SJSA1 (cell line): ENCODE measurements around the gene SPTBN2. TPM values are rescaled to one million over a fixed set of nuclear protein-coding genes. Genes with fewer than 3 reads are reported as not detected.

Source experiments
- DNase-seq, 2 experiments: peaks; one replicate each; pipeline ENCODE4 v3.0.0-alpha.2; 2015 to 2020; ENCODE audit warnings: low spot score in 2 of 2, low read depth in 1 of 2
- H3K27ac ChIP-seq: fragments of 250-450 bp; sonication (Bioruptor Pico); 2 replicates; pipeline ENCODE4 v1.5.1; 2020; ENCODE audit warnings: mild to moderate bottlenecking, moderate library complexity
- H3K27me3 ChIP-seq: fragments of 250-450 bp; sonication (Bioruptor Pico); replicated peaks from 2 replicates; pipeline ENCODE4 v1.5.1; 2020; ENCODE audit warnings: mild to moderate bottlenecking, moderate library complexity
- H3K36me3 ChIP-seq: fragments of 250-450 bp; sonication (Bioruptor Pico); 2 replicates; pipeline ENCODE4 v1.5.1; 2020; ENCODE audit warnings: mild to moderate bottlenecking
- H3K4me1 ChIP-seq: fragments of 250-450 bp; sonication (Bioruptor Pico); replicated peaks from 2 replicates; pipeline ENCODE4 v1.6.1; 2021; ENCODE audit warnings: mild to moderate bottlenecking
- H3K4me3 ChIP-seq: fragments of 250-450 bp; sonication (Bioruptor Pico); 2 replicates; pipeline ENCODE4 v1.5.1; 2020; ENCODE audit warnings: mild to moderate bottlenecking
- H3K9me3 ChIP-seq: fragments of 250-450 bp; sonication (Bioruptor Pico); replicated peaks from 2 replicates; pipeline ENCODE4 v1.5.1; 2020; ENCODE audit warnings: mild to moderate bottlenecking
- total RNA-seq: library from RNA; depleted of rRNA; stranded (reverse); fragments of >200 nt; shearing (Covaris generic); gene quantifications from 2 replicates; pipeline ENCODE4 v1.2.3, GENCODE V29; 2014

Gene SPTBN2
- total RNA-seq, 1 experiment from 2014 or later: 0.29 TPM

DNA sequence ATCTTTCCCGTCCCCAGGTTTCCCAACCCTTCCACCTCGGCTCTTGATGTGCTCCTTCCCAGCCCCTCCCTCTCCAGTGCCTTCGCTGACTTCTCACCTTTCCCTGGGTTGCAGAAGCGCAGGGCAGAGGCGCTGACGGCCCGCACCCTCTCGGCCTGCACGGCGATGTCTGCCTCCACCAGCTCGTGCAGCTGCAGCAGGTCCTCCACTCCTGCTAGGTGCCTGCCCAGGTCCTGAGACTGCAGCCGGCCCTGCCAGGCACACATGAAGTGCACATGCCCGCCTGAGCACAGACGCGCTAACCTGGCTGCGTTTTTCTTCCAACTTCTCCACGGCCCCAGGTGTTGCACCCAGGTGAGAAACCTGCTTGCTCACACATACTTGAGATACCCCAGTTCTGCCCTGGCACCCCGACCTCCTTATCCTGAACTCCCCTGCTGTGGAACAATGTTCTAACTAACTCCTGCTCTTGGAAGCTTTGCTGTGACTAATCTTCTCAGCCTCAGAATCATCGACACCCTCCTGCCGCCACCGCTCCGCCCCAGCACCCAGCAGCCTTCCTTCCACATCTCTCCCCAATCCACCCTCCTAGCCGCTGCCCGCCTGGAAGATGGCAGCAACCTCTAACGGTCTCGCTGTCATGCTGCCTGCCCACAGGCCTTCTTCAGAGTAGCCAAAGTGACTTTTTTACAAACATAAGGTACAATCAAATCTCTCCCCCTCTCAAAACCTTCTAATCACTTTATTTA lies 23.3 kb downstream of the SPTBN2 start:
- no peak overlapping the region for H3K27ac ChIP-seq
- no peaks in the 10 kb centered on the region for H3K4me1 ChIP-seq
- DNase-seq: no peak
- no peaks in the 10 kb centered on the region for H3K27me3 ChIP-seq
- no peak overlapping the region for H3K4me3 ChIP-seq
- H3K9me3 ChIP-seq: no peaks in the 10 kb centered on the region
- no peaks in the 10 kb centered on the region for H3K36me3 ChIP-seq

DNA sequence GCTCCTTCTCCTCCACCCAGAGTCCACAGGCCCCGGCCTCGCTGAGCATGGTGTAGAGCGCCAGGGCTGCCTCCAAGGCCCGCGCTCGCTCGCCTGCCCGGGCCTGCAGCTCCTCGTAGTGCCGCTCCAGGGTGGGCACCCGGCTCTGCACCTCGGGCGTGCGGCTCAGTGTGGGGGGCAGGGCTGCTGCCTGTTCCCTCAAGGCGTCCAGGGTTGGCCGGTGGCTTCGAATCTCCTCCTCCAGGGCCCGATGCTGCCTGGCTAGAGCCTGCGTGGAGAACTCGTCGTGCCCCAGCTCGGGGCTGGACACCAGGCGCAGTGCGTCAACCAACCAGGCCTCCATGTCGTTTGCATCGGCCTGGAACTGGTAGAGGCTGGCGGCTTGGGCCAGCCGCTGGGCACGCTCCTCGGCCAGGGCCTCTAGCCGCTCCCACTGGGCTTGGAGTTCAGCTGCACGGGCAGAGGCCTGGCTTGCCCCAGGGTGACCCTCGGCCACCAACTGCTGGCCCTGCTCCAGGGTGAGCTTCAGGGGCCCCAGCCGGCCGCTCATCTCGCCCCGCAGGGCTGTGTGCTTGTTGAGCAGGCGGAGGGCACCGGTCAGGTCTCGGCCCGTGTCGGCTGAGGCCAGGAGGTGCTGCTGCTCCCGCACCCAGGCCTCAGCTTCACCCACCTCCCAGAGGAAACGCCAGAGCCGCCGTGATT lies 24.2 kb downstream of the SPTBN2 start:
- no peaks in the 10 kb centered on the region for H3K36me3 ChIP-seq
- no peaks in the 10 kb centered on the region for H3K27me3 ChIP-seq
- H3K27ac ChIP-seq: no peak overlapping the region
- no peaks in the 10 kb centered on the region for H3K9me3 ChIP-seq
- no peak overlapping the region for H3K4me3 ChIP-seq
- H3K4me1 ChIP-seq: no peaks in the 10 kb centered on the region
- no peak for DNase-seq

- no peak for DNase-seq
- Histone ChIP-seq H3K36me3 (no peaks in the 10 kb centered on the region), H3K27me3 (no peaks in the 10 kb centered on the region), H3K27ac (no peak overlapping the region), H3K4me3 (no peak overlapping the region), H3K4me1 (no peaks in the 10 kb centered on the region), H3K9me3 (no peaks in the 10 kb centered on the region)
Measured at GRCh38 chr11:66701432-66702240, 27.4 kb downstream of the SPTBN2 start.

- Histone ChIP-seq H3K36me3 (no peaks in the 10 kb centered on the region), H3K4me3 (no peak overlapping the region), H3K4me1 (no peaks in the 10 kb centered on the region), H3K27ac (no peak overlapping the region), H3K27me3 (no peaks in the 10 kb centered on the region), H3K9me3 (no peaks in the 10 kb centered on the region)
- DNase-seq: no peak
Measured at GRCh38 chr11:66700742-66701141, 28.3 kb downstream of the SPTBN2 start.

DNA sequence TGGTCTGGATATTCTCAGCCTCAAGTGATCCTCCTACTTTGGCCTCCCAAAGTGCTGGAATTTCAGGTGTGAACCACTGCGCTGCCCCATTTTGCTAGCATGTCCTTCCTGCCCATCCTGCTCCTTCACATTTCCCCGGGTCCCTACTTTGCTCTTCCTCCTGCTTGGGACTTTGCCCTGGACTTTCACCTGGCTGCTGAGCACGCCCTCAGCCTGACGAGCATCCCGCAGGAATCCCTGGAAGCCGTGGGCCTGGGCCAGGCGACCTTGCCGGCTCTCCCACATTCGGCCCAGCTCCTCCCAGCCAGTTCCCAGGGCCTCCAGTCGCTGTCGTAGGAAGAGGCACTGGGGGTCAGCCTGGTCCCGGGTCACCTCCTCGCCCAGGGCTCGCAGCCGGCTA lies 28.7 kb downstream of the SPTBN2 start:
- Histone ChIP-seq H3K27me3 (no peaks in the 10 kb centered on the region), H3K9me3 (no peaks in the 10 kb centered on the region), H3K4me1 (no peaks in the 10 kb centered on the region), H3K4me3 (no peak overlapping the region), H3K27ac (no peak overlapping the region), H3K36me3 (no peaks in the 10 kb centered on the region)
- DNase-seq: no peak

DNA sequence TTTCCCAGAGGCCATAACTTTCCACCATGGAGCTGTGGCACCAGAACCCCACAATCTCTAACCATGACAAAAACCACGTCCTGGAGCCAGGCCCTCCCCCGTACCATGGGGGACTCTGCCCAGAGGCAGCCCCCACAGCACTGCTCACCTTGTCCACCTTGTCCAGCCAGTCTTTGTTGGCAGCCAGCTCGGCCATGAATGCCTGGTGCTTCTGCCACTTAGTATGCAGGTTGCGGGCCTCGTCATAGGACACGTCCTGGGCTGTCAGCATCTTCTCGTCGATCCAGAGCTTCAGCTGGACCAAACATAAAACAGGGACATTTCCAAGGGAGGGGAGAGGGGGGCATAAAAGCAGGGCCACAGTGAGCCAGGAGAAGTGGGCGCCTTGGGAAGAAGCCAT lies 30.5 kb downstream of the SPTBN2 start:
- H3K9me3 ChIP-seq: no peaks in the 10 kb centered on the region

DNA sequence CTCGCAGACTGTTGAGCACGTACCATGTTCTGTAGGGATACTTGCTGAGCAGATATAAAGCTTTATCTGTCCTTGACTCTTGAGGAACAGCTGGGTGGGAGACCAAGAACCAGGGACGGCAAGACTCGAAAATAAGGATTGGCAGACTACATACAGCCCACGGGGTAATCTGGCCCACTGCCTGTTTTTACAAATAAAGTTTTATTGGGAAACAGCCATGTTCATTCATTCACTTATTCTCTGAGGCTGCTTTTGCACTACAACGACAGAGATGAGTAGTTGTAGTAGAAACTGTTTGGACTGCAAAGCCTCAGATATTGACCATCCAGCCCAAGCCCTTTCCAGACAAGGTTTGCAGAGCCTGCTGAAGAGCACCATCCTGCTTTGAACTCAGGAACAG lies 31.0 kb downstream of the SPTBN2 start:
- Histone ChIP-seq H3K4me1 (no peaks in the 10 kb centered on the region), H3K9me3 (no peaks in the 10 kb centered on the region), H3K4me3 (no peak overlapping the region), H3K27ac (no peak overlapping the region), H3K27me3 (no peaks in the 10 kb centered on the region), H3K36me3 (no peaks in the 10 kb centered on the region)
- DNase-seq: no peak

More for the DNA sequence above, 30.5 kb downstream of the SPTBN2 start:
- Histone ChIP-seq H3K27me3 (no peaks in the 10 kb centered on the region), H3K4me1 (no peaks in the 10 kb centered on the region), H3K36me3 (no peaks in the 10 kb centered on the region), H3K27ac (no peak overlapping the region), H3K4me3 (no peak overlapping the region)
- no peak for DNase-seq

DNA sequence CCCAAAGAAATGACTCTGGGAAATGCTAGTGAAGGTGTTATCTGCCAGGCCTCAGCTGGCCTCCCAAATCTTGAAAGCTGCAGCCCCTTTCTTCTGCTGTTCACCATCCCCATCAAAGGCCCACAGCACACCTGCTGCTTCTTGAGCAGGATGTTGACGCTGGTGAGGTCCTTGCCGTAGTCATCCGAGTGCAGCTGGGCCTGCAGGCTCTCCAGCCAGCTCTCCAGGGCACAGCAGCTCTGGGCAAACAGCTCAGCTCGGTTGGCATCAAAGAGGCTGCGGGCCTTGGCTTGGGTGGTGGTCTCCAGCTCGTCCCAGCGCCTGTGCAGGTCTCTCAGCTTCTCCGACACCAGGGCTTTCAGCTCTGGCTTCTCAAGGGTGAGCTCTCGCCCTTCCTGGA lies 32.9 kb downstream of the SPTBN2 start:
- Histone ChIP-seq H3K9me3 (no peaks in the 10 kb centered on the region), H3K27me3 (no peaks in the 10 kb centered on the region), H3K36me3 (no peaks in the 10 kb centered on the region), H3K27ac (no peak overlapping the region), H3K4me1 (no peaks in the 10 kb centered on the region), H3K4me3 (no peak overlapping the region)
- DNase-seq: no peak

DNA sequence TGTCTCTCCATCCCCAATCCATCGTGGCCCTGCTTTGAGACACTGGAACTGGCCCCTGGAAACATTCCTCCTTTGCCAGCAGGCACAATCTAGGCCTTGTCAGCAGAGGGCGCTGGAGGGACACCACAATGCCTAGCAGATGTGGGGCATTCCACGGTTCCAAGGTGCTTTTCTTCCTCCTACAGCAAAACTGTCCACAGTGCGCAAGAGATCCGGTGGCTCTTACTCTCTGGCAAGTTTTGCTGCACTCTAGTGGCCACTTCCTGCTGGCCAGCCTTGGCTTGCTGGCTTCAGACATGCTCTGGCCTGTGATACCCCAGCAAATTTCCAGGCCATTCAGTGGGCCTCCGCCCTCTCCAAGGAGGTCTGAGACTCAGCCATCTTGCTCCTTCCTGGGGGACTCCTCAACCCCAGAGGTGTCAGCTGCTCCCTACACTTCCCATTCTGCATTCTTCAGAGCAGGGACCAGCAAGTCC lies 34.2 kb downstream of the SPTBN2 start:
- no peak overlapping the region for H3K4me3 ChIP-seq
- peak; percentile 94 to 99 for DNase-seq
- no peaks in the 10 kb centered on the region for H3K36me3 ChIP-seq
- no peaks in the 10 kb centered on the region for H3K27me3 ChIP-seq
- H3K4me1 ChIP-seq: no peaks in the 10 kb centered on the region
- no peak overlapping the region for H3K27ac ChIP-seq
- H3K9me3 ChIP-seq: no peaks in the 10 kb centered on the region

- Histone ChIP-seq H3K4me1 (no peaks in the 10 kb centered on the region), H3K27ac (no peak overlapping the region), H3K27me3 (no peaks in the 10 kb centered on the region), H3K36me3 (no peaks in the 10 kb centered on the region), H3K4me3 (no peak overlapping the region), H3K9me3 (no peaks in the 10 kb centered on the region)
- DNase-seq: no peak
Measured at GRCh38 chr11:66694056-66694410, 35.0 kb downstream of the SPTBN2 start.

DNA sequence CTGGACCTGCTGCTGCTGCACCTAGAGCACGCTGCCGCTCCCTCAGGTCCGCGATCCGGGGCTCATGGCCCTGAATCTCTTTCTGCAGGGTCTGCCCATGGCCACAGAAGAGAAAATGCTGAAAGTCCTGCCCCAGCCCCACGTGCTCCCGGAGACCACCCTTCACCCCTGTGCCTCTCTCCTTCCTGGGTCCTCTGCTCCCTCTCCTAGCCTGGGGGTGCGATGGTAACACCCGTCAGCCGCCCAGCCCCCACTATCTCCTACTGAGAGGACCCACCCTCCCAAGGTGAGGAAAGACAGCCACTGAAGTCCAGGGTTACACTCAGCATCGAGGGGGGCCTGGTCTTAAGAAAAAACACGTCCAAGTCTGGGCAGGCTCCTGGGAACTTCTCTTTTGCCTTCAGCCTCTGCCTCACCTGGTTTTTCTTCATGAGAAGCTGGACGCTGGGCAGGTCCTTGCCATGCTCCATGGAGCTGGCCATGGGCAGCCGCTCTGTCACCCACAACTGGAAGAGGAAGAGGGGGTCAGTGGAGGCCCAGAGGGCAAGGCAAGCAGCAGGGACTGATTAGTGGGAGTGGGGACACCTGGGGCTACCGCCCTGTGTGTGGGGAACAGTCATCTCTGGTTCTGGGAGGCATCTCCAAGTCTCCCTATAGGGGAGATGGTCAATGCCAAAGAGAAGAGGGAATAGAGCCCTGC lies 35.5 kb downstream of the SPTBN2 start:
- no peak overlapping the region for H3K4me3 ChIP-seq
- no peak overlapping the region for H3K27ac ChIP-seq
- no peaks in the 10 kb centered on the region for H3K36me3 ChIP-seq
- H3K27me3 ChIP-seq: no peaks in the 10 kb centered on the region
- DNase-seq: no peak
- no peaks in the 10 kb centered on the region for H3K4me1 ChIP-seq
- no peaks in the 10 kb centered on the region for H3K9me3 ChIP-seq

- no peaks in the 10 kb centered on the region for H3K4me1 ChIP-seq
- no peaks in the 10 kb centered on the region for H3K9me3 ChIP-seq
- H3K4me3 ChIP-seq: no peak overlapping the region
- no peaks in the 10 kb centered on the region for H3K36me3 ChIP-seq
- no peak for DNase-seq
- H3K27ac ChIP-seq: no peak overlapping the region
- H3K27me3 ChIP-seq: no peaks in the 10 kb centered on the region
Measured at GRCh38 chr11:66692871-66693331, 36.1 kb downstream of the SPTBN2 start.

DNA sequence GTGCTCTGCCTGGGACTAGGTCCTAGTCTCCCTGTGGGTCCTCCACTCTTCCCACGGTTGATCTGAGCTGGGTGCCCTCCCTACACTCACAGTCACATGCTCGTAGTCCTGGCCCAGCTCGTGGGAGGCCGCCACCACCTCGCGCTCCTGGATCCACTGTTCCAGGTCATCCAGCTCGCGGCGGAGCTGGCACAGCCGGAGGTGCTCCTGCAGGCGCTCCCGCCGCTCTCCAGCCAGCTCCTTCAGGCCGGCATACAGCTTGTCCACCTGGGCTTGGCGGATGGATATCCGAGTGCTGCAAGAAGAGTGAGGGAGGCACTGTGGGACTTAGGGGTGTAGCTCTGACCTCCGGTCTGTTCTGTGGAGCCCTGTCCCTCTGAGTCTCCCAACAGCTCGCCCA lies 36.6 kb downstream of the SPTBN2 start:
- no peaks in the 10 kb centered on the region for H3K9me3 ChIP-seq
- no peak overlapping the region for H3K4me3 ChIP-seq
- H3K4me1 ChIP-seq: no peaks in the 10 kb centered on the region
- no peak overlapping the region for H3K27ac ChIP-seq
- no peaks in the 10 kb centered on the region for H3K36me3 ChIP-seq
- no peaks in the 10 kb centered on the region for H3K27me3 ChIP-seq
- DNase-seq: no peak
